Nephron progenitor cell (in vitro differentiated cells): ENCODE results near the gene ACKR2.
A peak's percentile ranks its signal among the peaks of the same experiment; 100 is the strongest.

Experiments used
- DNase-seq: peaks from one replicate; pipeline ENCODE4 v3.0.0; 2021
- H3K27ac Mint-ChIP-seq: 2 replicates; pipeline ENCODE4 v1.8.0; 2021; ENCODE audit warnings: mild to moderate bottlenecking, moderate library complexity, mixed read lengths
- H3K27me3 Mint-ChIP-seq: 2 replicates; pipeline ENCODE4 v1.8.0; 2021; ENCODE audit warnings: mild to moderate bottlenecking, low read depth, mixed read lengths; ENCODE audit not compliant: poor library complexity
- H3K36me3 Mint-ChIP-seq: 2 replicates; pipeline ENCODE4 v1.8.0; 2021; ENCODE audit warnings: low read depth, mixed read lengths
- H3K4me1 Mint-ChIP-seq: 2 replicates; pipeline ENCODE4 v1.8.0; 2021; ENCODE audit warnings: mixed read lengths
- H3K4me3 Mint-ChIP-seq: 2 replicates; pipeline ENCODE4 v1.8.0; 2021; ENCODE audit warnings: mild to moderate bottlenecking, moderate library complexity, mixed read lengths
- H3K9me3 Mint-ChIP-seq: 2 replicates; pipeline ENCODE4 v1.8.0; 2021; ENCODE audit warnings: mild to moderate bottlenecking, moderate library complexity, mixed read lengths
- TF ChIP-seq, protein P1 (sequence below): fragments of 200-600 bp; sonication (generic); IDR thresholded peaks from 2 replicates; pipeline ENCODE4 v1.5.0; 2021; ENCODE audit warnings: antibody characterized with exemption

Gene ACKR2

DNA sequence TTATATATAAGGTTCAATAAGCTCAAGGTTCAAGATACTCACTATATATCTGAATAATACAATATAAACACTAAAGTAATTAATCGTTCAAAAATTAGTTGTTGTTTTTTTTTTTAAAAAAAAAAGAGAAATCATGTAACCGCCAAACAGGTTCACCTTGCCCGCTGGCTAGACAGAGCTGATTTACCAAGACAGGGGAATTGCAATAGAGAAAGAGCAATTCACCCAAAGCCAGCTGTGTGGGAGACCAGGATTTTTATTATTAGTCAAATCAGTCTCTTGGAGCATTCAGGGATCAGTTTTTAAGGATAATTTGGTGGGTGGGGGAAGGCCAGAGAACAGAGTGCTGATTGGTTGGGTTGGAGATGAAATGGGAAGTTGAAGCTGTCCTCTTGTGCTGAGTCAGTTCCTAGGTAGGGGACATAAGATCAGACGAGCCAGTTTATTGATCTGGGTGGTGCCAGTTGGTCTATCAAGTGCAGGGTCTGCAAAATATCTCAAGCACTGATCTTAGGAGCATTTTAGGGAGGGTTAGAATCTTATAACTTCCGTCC, 12.8 kb upstream of the ACKR2 start:
- H3K27ac Mint-ChIP-seq: no peak overlapping the region
- H3K27me3 Mint-ChIP-seq: no peaks in the 10 kb centered on the region

DNA sequence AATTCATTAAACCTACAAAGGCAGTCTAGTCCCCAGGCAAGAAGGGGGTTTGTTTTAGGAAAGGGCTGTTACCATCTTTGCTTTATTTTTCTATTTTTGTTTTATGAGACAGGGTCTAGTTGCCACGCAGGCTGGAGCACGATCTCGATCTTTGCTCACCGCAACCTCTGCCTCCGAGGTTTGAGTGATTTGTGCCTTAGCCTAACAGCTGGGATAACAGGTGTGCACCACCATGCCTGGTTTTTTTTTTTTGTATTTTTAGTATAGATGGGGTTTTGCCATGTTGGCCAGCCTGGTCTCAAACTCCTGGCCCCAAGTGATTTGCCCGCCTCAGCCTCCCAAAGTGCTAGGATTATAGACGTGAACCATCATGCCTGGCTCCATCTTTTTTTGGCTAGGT, 9.9 kb upstream of the ACKR2 start:
- no peak overlapping the region for H3K27ac Mint-ChIP-seq
- DNase-seq: no peak
- TF ChIP-seq, protein P1, sequence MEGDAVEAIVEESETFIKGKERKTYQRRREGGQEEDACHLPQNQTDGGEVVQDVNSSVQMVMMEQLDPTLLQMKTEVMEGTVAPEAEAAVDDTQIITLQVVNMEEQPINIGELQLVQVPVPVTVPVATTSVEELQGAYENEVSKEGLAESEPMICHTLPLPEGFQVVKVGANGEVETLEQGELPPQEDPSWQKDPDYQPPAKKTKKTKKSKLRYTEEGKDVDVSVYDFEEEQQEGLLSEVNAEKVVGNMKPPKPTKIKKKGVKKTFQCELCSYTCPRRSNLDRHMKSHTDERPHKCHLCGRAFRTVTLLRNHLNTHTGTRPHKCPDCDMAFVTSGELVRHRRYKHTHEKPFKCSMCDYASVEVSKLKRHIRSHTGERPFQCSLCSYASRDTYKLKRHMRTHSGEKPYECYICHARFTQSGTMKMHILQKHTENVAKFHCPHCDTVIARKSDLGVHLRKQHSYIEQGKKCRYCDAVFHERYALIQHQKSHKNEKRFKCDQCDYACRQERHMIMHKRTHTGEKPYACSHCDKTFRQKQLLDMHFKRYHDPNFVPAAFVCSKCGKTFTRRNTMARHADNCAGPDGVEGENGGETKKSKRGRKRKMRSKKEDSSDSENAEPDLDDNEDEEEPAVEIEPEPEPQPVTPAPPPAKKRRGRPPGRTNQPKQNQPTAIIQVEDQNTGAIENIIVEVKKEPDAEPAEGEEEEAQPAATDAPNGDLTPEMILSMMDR: no peak
- peaks cover 42% of the 10 kb centered on the region for H3K36me3 Mint-ChIP-seq
- H3K4me3 Mint-ChIP-seq: no peak overlapping the region
- peaks cover 47% of the 10 kb centered on the region for H3K4me1 Mint-ChIP-seq
- no peaks in the 10 kb centered on the region for H3K27me3 Mint-ChIP-seq
- H3K9me3 Mint-ChIP-seq: peaks cover 15% of the 10 kb centered on the region

More for the DNA sequence above, 12.8 kb upstream of the ACKR2 start:
- H3K4me3 Mint-ChIP-seq: no peak overlapping the region
- H3K9me3 Mint-ChIP-seq: peaks cover 15% of the 10 kb centered on the region
- TF ChIP-seq, protein P1: no peak
- peaks cover 69% of the 10 kb centered on the region for H3K36me3 Mint-ChIP-seq
- H3K4me1 Mint-ChIP-seq: peaks cover 21% of the 10 kb centered on the region
- no peak for DNase-seq

DNA sequence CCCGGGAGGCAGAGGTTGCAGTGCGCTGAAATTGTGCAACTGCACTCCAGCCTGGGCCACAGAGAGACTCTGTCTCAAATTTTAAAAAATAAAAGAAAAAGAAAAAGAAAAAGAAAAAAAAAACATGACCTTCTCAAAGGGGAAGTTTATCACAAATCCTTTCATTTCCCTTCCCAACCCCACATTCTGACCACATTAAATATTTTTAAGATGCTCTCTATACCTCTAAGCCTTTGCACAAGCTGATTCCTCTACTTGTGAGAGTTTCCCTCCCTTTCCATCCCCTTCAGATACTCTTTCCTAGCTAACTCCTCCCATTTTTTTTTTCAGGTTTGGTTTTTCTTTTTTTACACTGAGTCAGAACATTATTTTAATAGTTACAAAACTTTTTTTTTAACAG, 9.0 kb upstream of the ACKR2 start:
- Mint-ChIP-seq H3K4me1 (peaks cover 53% of the 10 kb centered on the region), H3K27ac (no peak overlapping the region), H3K4me3 (no peak overlapping the region), H3K36me3 (peaks cover 35% of the 10 kb centered on the region), H3K27me3 (no peaks in the 10 kb centered on the region), H3K9me3 (peaks cover 15% of the 10 kb centered on the region)
- TF ChIP-seq, protein P1: no peak
- no peak for DNase-seq

DNA sequence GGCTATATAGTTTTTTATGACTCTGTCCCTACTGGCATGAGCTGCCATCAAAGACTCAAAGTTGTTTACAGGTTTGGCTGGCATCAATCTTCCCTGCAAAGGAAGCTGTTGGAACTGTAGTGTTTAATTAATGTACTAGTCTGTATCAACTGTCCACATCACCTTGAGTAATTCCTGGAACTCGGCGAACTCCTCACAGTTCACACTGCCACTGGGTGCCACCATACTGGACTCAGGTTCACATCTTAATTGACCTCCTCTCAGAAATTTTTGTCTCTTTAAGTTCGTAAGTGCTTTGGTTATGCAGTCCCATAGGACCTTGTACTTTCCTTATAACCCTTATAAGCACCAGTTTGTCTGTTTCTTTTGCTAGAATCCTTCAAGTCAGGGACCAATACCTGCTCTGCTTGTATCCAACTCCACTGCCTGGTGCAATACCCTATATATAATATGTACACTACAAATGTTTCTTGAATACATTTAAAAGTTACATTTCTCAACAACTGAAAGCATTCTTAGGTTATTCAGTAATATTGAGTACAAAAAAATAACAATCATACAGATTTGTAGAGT, 8.1 kb upstream of the ACKR2 start:
- peaks cover 15% of the 10 kb centered on the region for H3K9me3 Mint-ChIP-seq
- TF ChIP-seq, protein P1: no peak
- H3K36me3 Mint-ChIP-seq: peaks cover 26% of the 10 kb centered on the region
- H3K4me3 Mint-ChIP-seq: peak overlapping the region; percentile 16
- no peak for DNase-seq
- H3K27ac Mint-ChIP-seq: peak overlapping the region; percentile 7
- H3K4me1 Mint-ChIP-seq: peaks cover 60% of the 10 kb centered on the region
- H3K27me3 Mint-ChIP-seq: peaks cover 5% of the 10 kb centered on the region

DNA sequence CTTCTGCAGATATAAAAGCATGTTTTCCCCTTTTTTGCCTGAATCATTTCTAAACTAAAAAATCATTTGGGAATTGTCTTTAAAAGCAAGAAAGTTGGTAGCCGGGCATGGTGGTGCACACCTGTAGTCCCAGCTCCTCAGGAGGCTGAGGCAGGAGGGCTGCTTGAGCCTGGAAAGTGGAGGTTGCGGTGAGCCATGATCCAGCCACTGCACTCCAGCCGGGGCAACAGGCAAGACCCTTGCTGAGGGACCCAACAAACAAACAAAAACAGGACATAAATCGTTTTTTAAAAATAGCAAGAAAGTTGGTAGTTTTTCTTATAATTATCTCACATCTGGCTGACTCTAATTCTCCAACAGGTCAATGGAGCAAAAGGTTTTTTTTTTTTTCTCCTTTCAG, 7.5 kb upstream of the ACKR2 start:
- peaks cover 60% of the 10 kb centered on the region for H3K4me1 Mint-ChIP-seq
- peak overlapping the region; percentile 35 for H3K4me3 Mint-ChIP-seq
- H3K9me3 Mint-ChIP-seq: peaks cover 11% of the 10 kb centered on the region
- TF ChIP-seq, protein P1: no peak
- peaks cover 20% of the 10 kb centered on the region for H3K36me3 Mint-ChIP-seq
- no peak overlapping the region for H3K27ac Mint-ChIP-seq
- DNase-seq: no peak
- H3K27me3 Mint-ChIP-seq: peaks cover 5% of the 10 kb centered on the region

DNA sequence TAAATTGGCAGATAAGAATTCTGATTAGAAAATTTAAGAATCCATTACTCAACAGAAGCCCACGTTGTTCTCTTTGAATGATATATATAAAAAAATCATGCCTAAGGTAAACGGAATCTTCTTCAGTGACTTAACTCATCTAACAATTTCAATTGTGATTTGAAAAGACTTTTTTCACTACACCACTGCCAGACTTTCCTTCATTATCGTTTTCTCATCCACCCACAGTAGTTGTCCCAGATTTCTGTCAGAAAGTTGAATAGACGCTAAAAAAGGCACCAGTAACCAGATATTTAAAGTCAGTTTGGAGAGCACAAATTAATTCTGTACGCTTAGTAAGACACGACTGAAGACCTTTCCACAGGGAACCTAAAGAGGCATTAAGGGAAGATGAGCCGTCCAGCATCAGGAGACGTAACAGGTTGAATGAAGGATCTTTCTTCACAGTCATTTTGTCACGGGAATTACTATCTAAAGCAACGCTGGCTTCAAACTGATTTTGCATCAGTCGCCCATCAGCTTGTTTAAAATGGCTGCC, 6.3 kb upstream of the ACKR2 start:
- peaks cover 5% of the 10 kb centered on the region for H3K27me3 Mint-ChIP-seq
- TF ChIP-seq, protein P1: no peak
- H3K4me3 Mint-ChIP-seq: peak overlapping the region; percentile 97
- H3K36me3 Mint-ChIP-seq: peaks cover 20% of the 10 kb centered on the region
- peak overlapping the region; percentile 99 for H3K27ac Mint-ChIP-seq
- H3K4me1 Mint-ChIP-seq: peaks cover 60% of the 10 kb centered on the region
- peaks cover 11% of the 10 kb centered on the region for H3K9me3 Mint-ChIP-seq
- no peak for DNase-seq
